ENCODE results near the gene JPH3.
A peak's percentile ranks its signal among the peaks of the same experiment; 100 is the strongest.

Gene JPH3

DNA sequence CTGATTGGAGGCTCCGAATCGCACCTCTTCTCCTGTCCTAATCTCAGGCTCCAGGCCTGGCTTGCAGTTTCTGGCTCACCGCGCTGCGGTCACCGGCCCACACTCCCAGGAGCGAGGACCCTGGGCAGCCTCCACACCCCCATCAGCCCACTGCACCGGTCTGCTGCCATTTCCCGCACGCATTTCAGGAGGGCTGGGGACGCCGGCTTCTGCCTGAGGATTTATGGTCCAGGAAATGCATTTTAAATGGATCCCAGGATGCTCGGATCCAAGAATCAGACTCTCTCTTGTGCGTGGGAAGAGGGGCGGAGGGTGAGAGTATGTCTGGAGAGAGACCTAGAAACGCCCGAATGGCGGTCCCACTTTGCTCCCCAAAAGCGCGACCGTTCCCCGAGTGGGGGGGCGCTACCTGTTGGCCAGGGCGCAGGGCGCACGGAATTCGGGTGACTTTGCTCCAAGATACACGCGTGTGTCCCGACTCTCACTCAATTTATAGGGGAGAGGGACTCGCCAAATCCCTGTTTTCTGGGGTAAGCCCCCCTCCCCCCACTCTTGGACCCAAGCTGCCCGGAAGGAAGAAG, 817 bp upstream of the JPH3 start:
- no peak for DNase-seq (ENCODE audit: low spot score)

DNA sequence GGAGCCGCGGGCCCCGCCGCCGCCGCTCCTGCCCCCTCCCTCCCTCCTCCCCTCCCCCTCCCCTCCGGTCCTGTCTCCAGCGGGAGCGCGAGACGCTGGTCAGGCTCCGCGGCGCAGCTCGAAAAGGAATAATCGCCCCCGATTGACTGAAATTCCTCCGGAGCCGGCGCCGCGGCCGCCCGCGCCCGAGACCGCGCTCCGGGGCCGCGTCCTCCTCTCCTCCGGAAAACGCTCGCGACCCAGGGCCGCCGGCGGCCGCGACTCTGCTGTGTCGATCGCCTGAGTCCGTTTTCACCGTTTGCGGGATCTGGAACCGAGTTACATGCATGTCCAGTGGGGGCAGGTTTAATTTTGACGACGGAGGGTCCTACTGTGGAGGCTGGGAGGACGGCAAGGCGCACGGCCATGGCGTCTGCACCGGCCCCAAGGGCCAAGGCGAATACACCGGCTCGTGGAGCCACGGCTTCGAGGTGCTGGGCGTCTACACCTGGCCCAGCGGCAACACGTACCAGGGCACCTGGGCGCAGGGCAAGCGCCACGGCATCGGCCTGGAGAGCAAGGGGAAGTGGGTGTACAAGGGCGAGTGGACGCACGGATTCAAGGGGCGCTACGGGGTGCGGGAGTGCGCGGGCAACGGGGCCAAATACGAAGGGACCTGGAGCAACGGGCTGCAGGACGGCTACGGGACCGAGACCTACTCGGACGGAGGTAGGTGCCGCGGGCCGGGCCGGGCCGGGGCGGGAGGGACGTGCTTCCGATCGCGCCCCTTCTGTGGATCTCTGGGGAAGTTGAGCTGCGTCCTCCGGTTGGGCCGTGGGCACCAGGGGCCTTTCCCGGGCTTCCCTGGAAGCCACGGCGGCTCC, 744 bp downstream of the JPH3 start:
- peak; percentile 19 for DNase-seq (ENCODE audit: low spot score)

DNA sequence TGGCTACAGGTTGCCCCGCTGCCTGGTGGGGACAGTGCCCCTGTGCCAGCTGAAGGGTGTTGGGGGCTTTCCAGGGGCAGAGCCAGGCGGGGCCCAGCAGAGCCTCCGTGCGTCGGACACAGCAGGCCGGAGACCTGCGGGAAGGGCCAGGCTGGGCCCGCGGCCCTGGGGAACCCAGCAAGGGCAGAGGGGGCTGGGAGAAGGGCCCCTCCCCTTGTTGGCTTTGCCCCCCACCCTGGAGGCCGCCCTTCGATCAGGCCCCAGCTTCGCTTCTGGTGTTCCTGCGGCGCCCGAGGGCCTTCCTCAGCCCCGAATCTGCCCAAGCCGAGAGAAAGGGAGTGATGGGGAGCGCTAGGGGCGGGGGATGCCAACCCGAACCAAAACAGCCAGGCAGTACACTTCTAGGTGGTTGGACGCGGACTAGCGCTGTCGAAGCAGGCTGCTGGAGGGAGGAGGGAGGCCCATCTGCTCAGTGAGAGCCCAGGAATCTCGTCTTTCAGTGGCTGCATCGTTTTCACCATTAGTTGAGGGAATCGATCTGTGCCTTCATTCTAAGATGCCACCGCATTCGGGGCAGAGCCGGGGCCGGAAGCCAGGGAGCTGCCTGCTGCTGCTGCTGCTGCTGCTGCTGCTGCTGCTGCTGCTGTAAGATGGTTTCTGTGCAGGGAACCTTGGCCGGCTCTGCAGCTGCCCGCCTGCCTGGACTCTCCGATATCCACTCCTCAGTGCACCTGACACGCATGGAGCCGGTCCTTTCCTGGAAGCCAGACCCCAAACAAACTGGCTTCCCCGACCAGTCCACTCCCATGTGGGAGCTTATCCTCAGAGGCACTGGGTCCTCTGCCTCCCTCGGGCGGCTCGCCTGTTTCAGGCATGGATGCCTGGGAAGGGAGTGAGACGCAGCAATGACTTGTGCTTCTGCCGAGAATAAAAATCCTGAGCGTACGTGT, 1.7 kb downstream of the JPH3 start:
- peak; percentile 33 for DNase-seq (ENCODE audit: low spot score)

DNA sequence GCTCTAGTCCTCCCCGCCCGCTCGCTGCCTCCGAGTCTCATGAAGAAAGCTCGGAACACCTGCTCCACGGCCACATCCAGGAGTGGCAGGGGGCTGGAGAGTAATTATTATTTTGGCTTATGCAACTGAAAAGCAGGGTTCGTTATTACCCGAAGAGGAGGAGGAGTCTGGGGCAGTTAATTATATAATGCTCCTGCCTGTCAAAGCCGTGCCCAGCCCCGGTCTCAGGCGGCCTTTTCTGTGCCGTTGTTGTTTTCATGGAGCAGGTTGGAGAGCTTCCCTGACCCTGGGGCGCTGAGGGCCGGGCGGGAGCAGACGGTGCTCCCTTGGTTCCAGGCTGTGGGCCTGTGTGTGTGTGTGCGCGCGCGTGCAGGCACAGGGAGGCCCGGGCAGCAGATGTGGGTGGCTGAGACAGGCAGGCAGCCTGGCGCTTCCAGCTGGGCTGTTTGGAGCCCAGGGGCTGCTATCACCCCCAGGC, 2.4 kb downstream of the JPH3 start:
- no peak for DNase-seq (ENCODE audit: low spot score)

DNA sequence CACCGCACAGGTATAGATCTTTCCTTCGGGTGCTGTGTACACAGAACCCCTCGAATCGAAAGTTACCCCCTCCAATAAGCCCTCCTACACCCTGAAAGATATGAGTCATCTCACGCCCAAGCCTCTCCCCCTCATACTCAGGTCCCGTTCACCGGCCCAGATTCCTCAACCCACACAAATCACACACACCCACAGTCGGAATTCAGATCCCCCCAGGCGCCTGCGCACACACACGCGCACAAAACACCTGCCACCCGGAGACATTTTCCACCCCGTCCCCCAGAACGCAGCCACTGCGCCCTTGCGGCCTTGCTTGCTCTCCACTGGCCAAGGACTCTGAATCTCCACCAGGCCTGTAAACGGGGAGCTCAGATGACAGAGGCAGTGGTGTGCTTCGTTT, 4.9 kb downstream of the JPH3 start:
- DNase-seq (ENCODE audit: low spot score) = peak; percentile 88

DNA sequence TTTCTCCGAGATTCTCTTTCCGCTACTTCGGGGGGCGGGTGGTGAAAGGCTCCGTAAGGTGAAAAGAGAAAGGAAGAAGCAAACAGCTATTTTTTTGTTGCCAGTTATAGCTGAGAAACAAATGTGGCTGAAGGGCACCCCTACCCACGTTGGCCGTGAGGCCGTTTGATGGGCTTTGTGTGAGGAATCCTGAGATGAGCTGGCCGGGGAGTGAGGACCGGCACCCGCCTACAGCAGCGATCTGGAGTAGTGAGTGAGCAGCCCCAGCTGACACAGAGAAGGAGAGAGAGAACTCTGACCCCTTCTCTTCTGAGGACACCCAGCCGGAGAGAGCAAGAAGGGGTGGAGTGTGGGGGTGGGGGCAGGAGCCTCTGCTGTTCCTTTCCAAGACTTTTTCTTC, 5.6 kb downstream of the JPH3 start:
- no peak for DNase-seq (ENCODE audit: low spot score)

DNA sequence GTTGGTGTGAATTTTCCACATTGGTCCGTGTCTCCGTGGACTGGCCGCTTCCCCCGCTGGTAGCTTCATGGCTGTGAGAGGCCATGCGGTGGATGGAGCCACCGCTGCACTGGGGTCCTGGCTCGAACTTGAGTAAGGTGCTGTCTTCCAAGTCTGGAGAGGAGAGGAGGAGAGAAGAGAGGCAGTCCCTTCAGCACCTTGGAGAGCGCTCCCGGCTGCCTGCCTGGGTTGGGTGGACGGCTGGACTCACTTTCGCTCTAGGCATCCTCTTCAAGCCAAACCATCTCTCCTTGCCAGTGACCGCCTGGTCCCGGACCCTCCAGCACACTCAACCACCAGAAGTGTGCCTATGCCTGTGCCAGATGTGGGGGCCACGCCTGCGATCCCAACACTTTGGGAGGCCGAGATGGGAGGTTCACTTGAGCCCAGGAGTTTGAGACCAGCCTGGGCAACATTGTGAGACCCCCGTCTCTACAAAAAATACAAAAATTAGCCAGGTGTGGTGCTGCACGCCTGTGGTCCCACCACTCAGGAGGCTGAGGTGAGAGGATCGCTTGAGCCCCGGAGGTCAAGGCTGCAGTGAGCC, 6.2 kb downstream of the JPH3 start:
- DNase-seq (ENCODE audit: low spot score) = peak; percentile 14

DNA sequence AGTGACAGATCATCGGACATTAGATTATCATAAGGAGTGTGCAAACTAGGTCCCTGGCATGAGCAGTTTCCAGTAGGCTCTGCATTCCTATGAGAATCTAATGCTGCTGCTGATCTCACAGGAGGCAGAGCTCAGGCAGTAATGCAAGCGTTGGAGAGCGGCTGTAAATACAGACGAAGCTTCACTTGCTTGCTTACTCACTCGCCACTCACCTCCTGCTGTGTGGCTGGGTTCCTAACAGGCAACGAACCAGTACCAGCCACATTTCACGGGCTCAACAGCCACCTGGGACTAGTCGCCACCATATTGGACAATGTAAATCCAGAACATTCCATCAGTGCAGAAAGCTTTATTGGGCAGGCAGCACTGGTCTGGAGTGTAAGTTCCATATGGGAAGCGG, 7.7 kb downstream of the JPH3 start:
- DNase-seq (ENCODE audit: low spot score) = no peak

DNA sequence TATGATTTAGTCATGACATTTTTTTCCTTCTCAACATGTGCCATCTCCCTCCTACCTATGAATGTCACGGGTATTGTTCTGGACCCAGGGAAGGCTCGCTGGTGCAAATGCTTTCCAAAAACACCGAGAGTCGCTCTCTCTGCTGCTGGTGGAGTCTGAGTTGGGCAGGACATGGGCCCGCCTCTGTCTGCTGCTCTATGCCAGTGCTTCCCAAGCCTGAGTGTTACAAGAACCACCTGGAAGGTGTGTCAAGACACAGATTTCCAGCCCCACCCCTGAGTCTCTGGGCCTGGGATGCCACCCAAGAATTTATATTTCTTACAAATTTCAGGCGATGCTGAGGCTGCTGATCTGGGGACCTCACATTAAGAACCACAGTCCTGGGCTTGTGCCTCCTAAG, 9.1 kb downstream of the JPH3 start:
- DNase-seq (ENCODE audit: low spot score) = no peak

DNA sequence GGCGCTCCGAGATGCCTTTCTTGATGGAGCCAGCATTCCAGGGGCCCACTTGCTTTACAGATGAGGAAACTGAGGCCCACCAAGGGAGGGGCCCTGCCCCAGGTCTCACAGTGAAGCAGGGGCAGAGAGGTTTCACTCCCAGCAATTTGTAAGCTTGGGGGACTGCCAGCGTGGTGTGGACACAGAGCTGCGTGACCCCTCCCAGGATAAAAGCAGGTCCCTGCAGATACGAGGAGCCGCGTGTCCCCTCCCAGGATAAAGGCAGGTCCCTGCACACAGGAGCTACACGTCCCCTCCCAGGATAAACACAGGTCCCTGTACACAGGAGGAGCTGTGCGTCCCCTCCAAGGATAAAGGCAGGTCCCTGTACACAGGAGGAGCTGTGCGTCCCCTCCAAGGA, 11.7 kb downstream of the JPH3 start:
- no peak for DNase-seq (ENCODE audit: low spot score)

DNA sequence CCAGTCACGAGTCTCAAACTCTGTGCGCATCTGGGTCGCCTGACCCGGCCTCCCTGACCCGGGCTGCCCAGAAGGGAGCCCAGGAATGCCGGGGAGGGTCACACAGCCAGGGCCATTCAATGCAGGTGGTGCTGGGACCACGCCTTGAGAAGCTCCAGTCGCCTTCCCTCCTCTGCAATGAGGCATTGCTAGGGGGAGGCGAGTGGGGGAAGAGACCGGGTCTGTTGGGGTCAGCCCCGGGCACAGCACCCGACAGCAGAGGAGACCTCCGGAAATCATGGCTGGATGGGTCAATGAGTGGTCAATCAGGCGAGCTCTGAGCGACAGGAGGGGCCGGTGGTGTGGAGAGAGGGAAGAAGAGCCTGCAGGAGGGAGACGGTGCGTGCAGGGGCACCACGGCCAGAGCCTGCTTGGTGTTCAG, 13.3 kb downstream of the JPH3 start:
- no peak for DNase-seq (ENCODE audit: low spot score)

DNA sequence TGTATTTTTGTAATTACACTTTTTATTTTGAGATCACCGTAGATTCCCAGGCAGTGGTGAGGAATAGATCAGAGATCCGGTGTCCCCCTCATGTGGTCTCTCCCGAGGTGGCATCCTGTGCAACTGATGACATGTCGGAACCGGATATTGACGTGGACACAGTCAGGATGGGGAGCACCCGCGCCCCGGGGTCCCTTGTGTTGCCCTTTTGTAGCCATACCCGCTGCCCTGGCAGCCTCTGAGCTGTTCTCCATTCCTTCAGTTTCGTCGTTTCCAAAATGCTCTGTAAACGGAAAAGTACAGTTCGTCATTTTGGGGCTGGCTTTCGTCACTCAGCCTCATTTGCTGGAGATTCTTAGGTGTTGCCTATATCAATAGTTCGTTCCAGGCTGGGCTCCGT, 14.2 kb downstream of the JPH3 start:
- no peak for DNase-seq (ENCODE audit: low spot score)

DNA sequence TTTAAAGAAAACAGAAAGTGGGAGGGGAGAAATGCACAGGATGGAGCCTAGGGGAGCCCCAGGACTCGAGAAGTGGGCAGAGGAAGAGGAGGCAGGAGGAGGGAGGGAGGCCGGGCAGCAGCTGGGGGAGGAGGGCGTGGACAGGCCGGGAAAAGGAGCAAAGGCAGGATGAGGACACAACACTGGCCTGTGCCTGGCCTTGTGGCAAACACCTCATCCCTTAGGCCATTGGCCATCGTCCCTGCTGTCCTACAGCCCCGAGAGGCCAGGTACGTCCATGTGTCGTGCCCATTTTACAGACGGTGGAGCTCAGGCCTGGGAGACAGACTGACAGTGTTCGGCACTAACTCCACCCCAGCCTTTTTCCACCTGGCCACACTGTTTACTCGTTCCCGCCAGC, 15.9 kb downstream of the JPH3 start:
- DNase-seq (ENCODE audit: low spot score) = no peak

DNA sequence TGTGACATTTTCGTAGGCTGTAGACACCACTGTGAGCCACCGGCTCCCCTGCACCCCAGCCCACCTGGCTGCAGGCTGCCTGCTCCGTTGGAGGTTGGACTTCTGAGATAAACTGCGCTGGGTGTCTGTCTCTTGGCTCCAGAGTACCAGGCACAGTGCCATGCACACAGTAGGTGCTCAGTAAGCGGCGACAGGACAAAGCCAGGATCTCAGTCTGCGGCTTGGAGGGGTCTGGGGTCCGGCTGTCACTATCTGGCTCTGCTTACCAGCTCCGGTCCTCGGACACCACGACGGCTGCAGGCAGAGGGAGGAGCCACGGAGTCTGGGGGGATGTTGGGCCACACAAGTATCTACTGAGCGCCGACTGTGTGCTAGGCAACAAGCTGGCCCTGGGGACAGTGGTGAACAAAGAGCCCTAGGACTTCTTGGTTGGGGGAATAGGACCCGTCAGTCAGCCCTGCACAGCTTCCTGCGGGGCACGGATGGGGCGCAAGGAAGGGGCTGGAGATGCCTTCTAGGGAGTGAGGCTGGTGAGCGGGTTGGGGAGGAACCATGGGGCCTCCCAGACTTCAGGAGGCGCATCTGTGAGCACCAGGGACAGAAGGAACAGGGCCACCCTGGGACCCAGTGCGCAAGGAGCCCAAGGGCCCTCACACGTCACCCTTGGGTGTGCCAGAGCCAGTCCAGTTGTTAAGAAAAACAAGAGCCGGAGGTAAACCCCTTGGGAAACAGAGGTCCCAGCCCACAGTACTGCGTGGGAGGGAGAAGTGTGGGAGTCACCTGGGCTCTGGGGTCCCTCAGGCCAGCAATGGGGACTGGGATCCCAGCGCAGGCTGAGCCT, 17.3 kb downstream of the JPH3 start:
- DNase-seq (ENCODE audit: low spot score) = no peak

DNA sequence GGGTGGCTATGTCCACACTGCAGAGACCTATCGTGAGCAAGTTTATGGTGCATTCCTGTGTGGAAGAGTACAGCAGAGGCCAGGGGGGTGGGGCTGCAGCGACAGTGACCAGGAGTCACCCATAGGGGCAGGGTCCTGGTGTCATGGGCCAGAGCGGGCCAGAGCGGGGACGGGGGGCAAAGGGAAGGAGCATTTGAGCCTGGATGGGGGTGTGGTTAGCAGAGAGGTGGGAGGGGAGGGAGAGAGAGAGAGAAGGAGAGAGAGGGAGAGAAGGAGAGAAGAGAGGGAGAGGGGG, 17.8 kb downstream of the JPH3 start:
- DNase-seq (ENCODE audit: low spot score) = no peak

DNA sequence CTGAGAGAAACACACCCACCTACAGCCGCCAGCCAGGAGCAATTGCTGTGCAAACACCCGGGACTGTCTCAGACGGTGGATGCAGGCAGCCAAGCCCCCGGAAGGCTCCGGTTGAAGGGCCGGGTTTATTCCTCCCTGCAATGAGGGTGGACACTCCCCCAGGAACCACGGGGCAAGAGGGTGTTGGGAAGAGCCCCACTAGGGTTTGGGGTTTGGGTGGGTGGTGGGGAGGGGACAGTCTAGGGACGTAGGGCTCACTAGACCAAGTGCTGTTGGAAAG, 19.2 kb downstream of the JPH3 start:
- DNase-seq (ENCODE audit: low spot score) = no peak

DNA sequence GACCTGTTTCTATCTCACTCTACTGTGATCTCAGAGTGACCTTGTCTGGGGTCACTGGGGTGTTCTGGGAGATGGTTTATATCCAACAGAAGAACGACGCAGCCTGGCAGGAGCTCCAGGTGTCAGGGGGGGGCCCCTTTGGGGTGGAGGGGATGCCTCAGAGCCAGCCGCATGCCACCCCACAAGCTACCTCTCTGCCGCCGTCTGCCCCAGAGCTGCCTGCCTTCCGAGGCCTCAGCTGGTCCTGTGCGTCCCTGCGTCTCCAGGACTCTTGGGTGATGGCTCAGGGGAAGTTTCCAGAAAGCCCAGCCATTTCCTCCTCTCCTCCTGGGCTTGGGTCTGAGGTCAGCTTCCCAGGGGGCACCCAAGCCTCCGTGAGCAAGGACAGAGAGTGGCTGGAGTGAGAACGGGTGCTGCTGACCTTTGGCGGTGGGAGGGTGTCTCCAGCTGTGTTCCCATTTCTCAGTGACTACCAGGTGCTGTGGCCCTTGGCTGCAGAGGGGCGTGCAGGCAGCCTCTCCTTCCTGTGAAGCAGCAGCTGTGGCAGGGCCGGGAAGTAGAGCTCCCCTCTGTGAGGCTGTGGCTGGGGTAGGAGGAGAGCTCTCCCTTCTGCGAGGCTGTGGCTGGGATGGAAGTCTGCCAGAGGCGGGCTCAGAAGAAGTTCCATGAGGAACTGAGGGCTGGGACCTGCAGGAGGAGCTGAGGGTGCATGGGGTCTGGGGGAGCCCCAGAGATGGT, 19.8 kb downstream of the JPH3 start:
- no peak for DNase-seq (ENCODE audit: low spot score)

DNA sequence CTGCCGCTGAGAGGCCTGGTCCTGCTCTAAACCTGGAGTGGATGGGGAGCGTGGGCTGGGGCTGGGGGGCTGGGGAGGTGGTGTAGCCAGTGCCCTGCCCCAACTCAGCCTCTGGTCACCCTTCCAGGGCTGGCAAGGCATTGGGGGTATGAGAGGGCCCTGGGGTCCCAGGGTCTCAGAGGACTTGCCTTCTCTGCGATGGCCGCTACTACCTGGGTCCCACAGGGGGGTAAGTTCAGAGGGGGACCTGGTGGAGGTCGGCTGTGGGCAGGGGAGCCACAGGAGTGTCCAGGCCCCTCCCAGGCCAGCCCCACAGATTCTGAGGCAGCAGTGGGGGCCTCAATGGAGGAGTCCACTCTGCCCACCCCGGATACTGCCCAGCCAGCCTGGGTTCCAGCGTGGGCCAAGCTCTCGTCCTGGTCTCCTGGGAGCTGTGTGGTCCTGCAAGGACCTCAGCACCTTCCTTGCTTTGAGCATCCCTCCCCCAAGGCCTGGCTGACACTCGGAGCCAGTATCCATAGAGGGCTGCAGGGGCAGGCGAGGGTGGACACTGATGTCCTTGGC, 20.5 kb downstream of the JPH3 start:
- DNase-seq (ENCODE audit: low spot score) = no peak

DNA sequence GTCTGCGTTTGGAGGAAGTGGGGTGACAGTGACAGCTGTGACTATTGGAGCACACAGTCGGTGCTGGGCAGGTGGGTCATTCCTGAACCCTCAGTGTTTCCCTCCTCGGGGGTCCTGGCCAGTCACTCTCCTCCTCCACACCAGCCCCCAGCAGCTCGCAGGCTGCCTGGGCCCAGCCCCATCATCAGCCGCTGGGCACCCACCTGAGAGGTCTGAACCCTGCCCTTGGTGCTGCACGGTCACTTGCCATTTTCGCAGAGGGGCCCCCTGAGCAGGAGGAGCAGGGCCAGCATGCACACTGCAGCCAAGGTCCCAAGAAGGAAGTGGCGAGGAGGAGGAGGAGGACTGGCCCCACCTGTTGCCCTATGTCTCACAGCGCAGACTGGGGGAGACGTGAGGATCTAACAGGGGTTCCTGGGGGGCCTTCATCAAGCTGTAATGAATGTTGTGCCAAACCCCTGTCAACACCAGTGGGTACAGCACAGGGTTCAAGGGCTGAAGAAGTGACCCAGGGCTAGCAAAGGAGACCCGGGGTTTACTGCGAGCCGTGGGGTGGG, 23.0 kb downstream of the JPH3 start:
- DNase-seq (ENCODE audit: low spot score) = no peak

DNA sequence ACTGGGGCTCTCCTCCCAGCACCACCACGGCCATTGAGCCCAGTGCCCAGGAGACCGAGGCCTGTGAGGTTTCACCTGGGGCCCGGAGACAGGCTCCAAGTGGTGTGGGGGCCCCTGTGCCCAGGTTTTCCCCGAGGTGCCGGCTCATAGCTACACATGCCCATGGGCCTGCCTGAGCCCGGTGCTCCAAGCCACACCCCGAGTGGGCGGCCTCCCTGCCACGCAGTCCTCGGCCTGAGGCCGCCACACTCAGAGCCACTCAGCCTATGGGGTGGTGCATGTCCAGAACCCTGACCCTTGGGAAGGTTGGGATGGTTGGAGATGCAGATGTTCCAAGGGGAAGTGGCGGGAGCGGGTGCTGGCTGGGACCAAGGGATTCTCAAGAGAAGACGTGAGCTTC, 24.1 kb downstream of the JPH3 start:
- no peak for DNase-seq (ENCODE audit: low spot score)

All from SW480 (cell line).